Ovary (tissue), 3 donors: ENCODE results near the gene GOLGA3.

Experiments
- EP300 ChIP-seq: sonication (generic); formaldehyde crosslinking; IDR thresholded peaks from one replicate; pipeline ENCODE4 v1.6.1; 2017; ENCODE audit warnings: antibody characterized with exemption
- POLR2A ChIP-seq: fragments of 450-650 bp; IDR thresholded peaks from one replicate; pipeline ENCODE4 v1.6.1; 2017; ENCODE audit warnings: antibody characterized with exemption, mild to moderate bottlenecking, moderate library complexity
- TF ChIP-seq, protein P1 (sequence below), 3 donors: fragments of 450-650 bp in 2 of 3; fragments of 200-600 bp in 1 of 3; IDR thresholded peaks; one replicate each; pipeline versions ENCODE4 v1.5.1 to v1.8.0; 2016 to 2022; ENCODE audit warnings: antibody characterized with exemption in 3 of 3, mild to moderate bottlenecking in 1 of 3
- donor health status: DM: no; HTN: no; CAD: no.

DNA sequence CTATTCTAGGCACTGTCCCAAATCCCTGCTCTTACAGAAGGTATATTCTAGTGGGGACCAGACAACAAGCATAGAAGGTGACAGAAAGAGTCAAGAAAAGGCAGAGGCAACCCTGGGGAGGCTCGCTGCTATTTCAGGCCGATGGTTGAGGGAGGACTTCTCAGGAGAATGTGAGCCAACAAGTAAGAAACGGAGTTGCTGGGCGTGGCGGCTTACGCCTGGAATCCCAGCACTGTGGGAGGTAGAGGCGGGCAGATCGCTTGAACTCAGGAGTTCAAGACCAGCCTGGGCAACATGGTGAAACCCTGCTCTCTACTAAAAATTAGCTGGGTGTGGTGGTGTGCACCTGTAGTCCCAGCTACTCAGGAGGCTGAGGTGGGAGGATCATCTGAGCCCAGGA lies 4.7 kb upstream of the GOLGA3 start:
- no peak for TF ChIP-seq POLR2A
- no peak for TF ChIP-seq EP300
- TF ChIP-seq, protein P1, sequence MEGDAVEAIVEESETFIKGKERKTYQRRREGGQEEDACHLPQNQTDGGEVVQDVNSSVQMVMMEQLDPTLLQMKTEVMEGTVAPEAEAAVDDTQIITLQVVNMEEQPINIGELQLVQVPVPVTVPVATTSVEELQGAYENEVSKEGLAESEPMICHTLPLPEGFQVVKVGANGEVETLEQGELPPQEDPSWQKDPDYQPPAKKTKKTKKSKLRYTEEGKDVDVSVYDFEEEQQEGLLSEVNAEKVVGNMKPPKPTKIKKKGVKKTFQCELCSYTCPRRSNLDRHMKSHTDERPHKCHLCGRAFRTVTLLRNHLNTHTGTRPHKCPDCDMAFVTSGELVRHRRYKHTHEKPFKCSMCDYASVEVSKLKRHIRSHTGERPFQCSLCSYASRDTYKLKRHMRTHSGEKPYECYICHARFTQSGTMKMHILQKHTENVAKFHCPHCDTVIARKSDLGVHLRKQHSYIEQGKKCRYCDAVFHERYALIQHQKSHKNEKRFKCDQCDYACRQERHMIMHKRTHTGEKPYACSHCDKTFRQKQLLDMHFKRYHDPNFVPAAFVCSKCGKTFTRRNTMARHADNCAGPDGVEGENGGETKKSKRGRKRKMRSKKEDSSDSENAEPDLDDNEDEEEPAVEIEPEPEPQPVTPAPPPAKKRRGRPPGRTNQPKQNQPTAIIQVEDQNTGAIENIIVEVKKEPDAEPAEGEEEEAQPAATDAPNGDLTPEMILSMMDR (IDR thresholded peaks at IDR 0.05): no peak
